Endometrial microvascular endothelial cells (primary cell): ENCODE results near the gene ZNF385C. TPM values are rescaled to one million over a fixed set of nuclear protein-coding genes. Genes with fewer than 3 reads are reported as not detected.
"Not testable (repeated sequence)": the region's sequence is repeated elsewhere in the genome, so short reads cannot be mapped to it uniquely, and the experiment has no call there.

Experiments used
- in situ Hi-C: cut with HindIII; loops from 2 replicates; pipeline ENCODE4 v1.10.0; 2017; ENCODE audit warnings: low sequenced_read_pairs, low pct_unique_long_range_greater_than_20kb; ENCODE audit errors: inconsistent ontology term
- total RNA-seq: library from RNA; depleted of rRNA; stranded (reverse); fragments of >200 nt; gene quantifications from one replicate; pipeline ENCODE4 v1.2.3, GENCODE V29; 2015; ENCODE audit errors: inconsistent ontology term

The ZNF385C gene
- total RNA-seq, 1 donor from 2014 or later, result 0.19 TPM

DNA sequence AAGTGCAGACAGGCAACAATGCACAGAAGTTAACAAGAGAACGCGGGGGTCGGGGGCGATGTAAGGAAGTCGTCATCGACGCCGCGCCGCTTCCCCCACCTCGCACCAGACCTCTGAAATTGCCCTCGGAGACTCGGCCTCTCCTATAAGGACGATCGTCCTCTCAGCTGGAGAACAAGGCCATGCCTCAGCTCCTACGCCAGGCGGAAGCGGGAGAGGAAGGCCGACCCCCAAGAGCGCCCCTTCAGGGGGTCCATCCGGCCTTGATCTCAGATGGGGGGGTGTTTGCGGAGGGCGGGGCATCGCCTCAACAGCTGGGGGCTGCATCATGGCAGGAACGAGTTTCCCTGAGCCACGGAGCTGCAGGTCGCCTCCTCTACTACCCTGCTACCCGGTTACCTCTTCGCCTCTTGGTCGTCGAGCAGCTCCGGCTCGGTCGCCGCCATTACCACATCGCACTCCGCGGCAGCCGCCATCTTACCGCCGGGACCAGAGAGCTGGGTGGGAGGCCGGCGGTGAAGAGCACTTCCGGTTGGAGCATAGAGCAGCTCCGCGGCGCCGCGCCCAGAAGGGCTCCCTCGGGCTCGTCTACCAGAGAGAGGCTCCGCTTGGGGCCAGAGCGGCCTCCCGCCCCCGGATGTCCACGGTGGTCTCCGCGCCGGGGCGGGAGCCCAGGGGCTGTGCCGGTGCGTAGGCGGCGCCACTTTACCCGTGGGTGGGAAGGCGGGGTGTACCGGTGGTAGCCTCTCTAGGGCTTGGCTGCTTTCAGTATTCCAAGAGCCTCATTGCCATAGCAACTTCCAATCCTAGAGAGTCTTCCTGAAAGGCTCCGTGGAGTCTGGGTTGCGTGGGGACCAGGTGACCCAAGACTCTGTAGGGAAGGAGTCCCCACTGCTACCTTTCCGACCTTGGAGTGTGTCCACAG is 81.1 kb downstream of the ZNF385C start, which contains the start of gene DNAJC7:
Gene DNAJC7 (minus strand): TSS at position 499 of the 925 bp plus-strand sequence. CDS start 23 bp downstream, at position 476.
- in situ Hi-C loops, result no loop called here

DNA sequence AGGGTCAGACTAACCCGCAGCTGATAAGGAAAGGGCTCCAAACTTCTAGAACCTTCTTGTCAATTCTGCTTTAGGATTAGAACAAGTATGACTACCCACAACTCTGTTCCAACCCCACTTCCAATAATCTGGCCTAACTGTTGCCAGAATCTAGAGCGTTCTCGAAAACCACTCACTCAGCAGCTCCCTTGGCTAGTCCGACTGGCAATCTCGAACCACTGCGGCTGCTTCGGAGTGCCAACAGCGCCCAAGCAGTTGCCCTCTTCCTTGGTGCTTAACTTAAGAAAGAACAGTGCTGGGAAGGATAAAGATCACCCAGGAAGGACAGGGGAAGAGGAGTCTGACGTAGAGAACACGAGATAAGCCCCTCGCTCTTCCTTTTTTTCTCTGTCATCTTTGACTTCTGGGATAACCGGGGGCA is 81.9 kb downstream of the ZNF385C start:
- in situ Hi-C loops, result no loop called here

DNA sequence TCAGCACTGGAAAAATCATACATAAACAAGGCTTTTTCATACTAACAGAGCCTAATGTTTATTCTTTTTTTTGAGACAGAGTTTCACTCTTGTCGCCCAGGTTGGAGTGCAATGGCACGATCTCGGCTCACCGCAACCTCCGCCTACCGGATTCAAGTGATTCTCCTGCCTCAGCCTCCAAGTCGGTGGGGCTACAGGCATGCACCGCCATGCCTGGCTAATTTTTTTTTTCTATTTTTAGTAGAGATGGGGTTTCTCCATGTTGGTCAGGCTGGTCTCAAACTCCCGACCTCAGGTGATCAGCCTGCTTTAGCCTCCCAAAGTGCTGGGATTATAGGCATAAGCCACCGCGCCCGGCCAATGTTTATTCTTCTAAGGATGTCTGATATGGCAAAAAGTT is 84.5 kb downstream of the ZNF385C start:
- in situ Hi-C loops, result not testable (repeated sequence)

DNA sequence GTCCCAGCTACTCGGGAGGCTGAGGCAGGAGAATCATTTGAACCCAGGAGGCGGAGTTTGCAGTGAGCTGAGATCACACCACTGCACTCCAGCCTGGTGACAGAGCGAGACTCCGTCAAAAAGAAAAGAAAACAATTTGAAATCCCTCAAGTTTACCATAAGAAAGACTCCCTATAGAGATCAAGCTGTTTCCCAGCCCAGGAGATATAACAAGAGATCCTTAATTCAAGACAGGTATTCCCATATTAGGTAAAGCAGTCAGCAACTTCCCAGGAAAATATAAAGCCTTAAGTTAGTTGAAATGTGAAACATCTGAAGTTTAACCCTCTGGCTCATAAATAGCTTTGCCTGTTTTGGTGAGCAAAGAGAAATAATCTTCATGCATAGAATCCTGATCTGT is 85.9 kb downstream of the ZNF385C start:
- in situ Hi-C loops, result not testable (repeated sequence)

DNA sequence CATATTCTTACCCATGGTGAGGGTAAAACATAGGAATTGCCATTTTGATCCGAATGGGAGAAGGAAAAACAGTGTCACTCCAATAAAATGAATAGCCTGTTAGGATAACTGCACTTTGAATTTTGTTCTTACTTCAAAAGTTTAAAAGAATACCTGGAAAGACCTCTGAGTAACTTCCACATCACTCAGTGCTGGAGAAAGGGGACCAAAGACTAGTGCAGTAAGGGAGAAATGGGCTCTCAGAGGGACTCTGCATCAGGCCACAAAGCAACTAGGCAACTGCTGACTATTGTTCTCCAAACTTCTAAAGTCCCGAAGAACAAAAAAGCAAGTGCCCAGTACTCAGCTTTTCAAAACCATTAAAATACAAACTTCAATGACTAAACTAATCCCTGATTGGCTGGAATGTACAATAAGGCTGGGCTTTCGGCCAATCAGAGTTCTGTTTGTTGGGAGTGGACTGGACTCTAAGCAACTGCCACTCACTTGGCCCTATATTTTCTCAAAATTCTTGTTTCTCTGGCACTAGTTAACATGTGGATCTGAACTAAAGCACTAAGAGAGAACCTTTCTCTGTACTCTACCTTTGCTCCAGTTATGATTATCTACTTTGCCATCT is 87.3 kb downstream of the ZNF385C start:
- in situ Hi-C loops, result no loop called here

DNA sequence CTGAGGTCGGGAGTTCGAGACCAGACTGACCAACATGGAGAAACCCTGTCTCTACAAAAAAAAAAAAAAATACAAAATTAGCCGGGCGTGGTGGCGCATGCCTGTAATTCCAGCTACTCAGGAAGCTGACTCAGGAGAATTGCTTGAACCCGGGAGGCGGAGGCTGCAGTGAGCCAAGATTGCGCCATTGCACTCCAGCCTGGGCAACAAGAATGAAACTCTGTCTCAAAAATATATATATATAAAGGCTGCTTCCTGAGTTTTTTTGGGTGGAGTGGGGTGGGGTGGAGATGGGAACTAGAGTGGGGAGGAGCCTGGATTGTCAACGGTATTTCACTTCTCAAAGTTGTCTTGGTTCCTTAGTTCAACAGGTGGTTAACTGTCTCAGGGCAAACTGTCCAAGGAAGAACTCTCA is 88.0 kb downstream of the ZNF385C start:
- in situ Hi-C loops, result not testable (repeated sequence)

DNA sequence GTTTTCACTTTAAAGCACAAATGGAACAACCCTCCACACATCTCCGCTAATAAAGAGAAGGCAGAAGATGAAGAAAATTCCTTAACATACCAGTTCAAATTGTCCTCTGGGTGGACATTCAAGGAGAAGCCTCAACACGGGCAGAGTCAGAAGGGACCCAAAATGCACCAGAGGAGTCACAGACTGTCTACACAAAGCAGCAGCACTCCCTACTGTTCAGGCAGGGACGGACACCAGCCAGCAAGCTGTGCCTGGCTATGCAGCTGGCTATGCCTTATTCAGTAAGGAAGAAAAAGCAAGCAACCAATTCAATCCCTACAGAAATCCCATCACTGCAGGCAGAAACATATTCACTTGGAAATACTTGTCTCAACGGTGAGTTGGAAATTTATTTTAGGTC is 89.1 kb downstream of the ZNF385C start:
- in situ Hi-C loops, result no loop called here

DNA sequence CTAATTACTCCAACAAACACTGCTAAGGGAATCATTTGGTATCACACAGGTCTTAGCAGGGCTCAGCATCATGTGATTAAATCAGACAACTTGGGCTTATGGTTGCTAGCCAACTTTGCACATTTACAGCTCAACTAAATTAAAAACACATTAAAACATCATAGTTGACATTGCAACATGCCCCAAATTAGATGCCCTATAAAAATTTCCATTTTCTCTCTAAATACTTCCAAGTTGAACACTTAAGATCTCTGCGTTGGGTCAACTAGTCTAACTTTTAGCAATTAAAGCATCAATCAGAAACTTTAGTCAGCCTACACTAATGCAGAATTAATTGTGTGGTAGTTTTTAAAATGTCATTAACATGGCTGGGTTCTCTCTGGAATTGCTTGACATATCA is 93.1 kb downstream of the ZNF385C start:
- in situ Hi-C loops, result no loop called here

DNA sequence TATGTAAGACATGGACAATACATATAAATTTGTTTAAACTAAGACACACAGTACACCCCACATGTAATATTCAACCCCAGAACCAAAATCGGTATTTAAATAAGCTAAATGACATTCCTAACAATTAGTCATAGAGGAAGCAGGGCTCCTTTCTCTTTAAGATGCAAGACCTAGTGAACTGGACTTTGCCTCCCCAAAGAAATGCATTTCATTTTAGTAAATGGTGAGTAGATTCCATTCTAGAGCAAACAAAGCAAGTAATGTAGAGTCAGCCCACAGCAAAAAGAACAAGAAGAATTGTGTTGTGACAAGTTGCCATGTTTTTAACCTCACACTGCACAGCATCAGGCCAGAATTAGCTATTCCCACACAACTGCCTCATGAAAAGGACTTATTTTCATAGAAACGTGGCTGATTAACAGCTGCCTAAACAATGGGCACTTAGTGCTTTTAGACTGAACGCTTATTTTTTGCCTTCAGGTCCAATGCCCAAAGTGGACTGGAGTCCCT is 95.4 kb downstream of the ZNF385C start:
- in situ Hi-C loops, result no loop called here

DNA sequence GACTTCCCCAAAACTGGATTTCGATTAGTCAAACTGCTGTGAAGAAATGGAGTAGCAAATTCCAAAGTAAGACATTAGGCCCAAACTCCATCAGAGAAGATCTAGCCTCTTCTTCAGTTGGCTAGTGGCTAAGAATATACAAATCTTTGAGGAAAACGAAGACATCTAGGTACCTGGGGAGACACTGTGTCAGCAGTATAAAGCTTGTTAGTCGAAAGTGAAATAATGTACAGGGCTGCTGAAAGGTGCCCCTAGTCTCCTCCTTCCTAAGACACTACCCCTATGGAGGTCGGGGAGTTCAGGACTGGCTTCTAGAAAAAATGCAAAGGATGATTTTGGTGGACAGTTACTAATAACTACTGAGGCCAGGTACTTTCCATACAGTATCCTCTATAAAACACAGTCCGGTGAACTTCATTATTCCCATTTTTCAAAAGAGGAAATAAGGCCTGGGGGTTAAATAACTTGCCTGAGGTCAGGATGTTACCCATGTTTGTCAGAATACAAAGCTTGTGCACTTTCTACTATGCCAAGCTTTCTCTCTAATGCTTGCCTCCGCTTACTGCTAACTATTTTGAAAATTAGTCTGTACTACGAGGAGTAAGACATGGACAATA is 96.0 kb downstream of the ZNF385C start:
- in situ Hi-C loops, result no loop called here

DNA sequence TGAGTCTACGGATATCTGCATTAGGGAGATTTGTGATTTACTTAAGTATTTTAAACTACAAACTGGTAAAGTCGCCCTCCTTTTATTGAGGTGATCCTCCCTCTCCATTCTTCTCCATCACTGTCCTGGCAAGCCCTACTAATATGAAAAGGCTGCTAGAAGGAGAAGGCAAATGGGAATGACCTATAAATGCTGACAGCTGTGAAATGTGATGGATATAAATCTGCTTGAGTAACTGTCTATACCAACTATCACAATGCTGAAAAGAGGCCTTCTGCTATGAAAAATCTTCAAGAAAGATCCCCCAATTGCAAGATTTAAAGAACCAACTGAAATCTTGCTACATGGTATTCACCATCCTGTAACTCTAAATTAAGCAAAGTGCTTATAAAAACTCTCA is 96.5 kb downstream of the ZNF385C start:
- in situ Hi-C loops, result no loop called here

DNA sequence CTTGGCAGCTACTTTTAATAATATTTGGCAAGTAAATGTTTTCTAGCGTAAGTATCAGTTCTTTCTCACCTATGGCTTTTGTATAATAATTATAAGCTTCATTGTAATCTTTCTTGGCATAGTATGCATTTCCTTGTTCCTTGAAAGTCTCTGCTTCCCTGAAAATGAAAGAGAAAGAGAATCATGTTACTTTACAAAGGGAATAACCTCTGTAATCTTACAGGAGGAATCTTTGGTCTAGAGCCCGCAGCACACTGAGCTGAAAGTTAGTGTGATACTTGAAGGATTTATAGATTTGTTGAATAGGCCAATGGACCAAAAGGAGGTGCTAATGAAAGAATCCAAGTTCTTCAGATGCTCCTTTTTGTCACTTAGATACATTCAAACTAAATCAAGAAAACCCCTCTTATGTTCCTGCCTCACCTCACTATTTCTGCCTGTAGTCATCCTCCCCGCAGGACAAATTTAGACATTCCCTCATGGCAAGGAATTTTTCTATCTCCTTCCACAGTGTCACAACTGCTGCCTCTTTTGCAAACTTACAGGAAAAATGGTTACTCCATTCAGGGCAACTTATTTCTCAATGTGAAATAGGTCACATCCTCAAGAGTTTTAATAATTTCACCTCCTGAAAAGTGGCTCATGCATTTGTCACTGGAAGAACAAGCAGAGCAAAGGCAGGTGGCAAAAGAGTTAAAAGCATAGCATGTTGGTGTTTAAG is 97.7 kb downstream of the ZNF385C start:
- in situ Hi-C loops, result no loop called here

DNA sequence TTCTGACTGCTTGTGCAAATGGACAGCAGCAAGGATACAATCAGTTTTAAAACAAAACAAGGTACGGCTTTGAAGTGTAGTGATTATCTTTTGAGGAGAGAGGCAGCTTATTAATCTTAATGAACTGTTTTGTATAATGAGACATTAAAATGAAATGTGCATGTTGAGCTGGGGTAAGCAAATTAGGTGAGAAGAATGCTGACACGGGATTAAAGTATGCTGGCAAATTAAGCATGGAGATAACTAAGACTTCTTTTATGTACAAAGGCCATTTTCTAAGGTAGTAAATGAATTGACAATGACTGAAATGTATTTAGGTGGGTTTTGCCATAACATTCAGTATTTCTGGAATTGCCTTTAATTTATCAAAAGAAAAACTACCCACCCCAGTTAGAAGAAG is 99.8 kb downstream of the ZNF385C start:
- in situ Hi-C loops, result no loop called here

DNA sequence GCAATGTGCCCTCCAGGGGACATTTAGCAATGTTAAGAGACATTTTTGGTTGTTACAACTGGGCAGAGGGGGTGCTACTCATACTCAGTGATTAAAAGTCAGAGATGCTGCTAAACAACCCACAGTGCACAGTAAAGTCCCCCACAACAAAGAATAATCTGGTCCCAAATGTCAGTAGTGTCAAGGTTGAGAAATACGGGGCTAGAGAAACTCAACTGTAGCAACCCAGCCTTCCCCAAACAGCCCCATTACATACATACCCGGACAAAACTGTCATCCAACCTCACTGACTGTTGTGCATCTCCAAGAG is 101.5 kb downstream of the ZNF385C start:
- in situ Hi-C loops, result no loop called here

DNA sequence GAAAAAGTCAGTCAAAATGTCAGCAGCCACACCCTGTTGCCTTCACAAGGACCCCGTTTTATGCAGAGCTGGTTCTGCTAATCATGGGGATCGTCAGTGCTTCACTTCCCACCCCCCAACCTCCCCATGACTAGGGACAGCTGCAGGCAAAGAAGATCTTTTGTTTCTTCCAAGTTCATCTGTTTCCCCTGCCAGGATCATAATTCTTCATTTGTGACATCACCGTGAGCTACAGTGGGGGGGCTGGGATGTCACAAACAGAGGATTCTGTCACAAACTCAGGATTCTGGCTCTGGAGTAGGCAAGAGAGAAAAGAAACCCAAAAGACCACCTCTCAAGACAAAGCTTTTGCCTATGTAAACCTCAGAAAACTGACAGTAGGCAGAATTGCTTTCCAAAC is 105.7 kb downstream of the ZNF385C start:
- in situ Hi-C loops, result no loop called here

DNA sequence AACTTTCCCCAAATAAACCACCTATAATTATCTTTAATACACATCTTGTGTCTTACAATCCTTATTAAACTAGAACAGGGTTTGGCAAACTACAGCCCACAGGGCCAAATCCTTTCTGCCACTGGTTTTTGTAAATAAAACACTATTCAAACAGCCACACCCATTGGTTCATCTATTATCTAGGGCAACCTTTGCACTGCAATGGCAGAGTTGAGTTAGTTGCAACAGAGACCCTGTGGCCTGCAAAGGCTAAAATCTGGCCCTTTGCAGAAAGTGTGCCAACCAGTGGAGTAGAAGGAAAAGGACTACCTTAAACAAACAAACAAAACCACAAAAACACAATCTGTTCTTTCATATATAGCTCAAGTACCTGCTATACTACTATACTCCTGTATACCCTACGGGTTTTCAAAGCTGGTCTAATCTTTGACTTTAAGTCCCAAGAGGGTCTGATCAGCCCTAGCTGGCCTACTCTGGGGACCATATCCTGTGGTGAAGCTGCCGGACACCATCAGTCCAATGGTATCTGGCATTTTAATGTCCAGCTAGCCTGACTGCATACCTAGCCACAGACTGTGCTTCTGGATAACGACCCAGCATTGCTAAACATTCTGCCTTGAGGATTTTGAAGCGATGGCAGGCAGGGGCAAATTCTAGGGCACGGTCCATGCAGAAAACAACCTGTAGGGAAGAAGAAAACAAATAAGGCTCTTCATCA is 108.4 kb downstream of the ZNF385C start:
- in situ Hi-C loops, result no loop called here

DNA sequence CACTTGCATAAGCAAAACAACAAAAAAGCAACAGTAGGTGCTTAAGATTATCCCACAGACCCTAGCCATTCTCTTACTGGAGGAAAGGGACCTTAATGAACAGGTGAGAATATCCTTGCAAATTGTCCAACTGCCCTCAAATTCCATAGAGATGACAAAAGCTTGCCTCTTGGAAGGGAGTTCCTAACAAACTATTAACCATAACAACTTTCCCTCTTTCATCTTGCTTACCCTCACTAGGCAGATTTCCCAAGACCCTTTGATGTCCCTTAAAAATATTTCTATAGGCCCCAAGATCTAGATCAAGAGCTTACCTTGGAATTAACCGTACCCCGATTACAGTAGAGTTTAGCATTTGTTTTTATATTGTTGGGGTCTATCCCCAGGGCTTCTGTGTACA is 109.9 kb downstream of the ZNF385C start:
- in situ Hi-C loops, result no loop called here

DNA sequence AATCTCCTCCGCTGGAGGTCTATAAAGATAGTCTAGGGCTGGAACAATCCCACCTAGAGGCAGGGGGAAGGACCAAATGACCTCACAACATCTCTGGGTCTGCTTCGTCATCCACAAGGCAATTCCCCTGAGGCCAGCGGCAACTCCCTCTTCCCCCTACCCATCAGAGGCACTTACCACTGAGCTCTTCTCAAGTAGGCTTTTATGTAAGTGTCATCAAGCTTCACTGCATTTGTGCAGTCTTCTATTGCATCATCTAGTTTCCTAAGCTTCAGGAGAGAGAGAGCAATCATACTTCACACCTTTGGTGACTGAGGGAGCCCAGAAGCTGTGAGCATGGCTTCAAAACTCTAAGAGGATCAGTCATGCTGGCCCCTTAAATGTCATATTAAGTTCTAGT is 110.6 kb downstream of the ZNF385C start:
- in situ Hi-C loops, result no loop called here

DNA sequence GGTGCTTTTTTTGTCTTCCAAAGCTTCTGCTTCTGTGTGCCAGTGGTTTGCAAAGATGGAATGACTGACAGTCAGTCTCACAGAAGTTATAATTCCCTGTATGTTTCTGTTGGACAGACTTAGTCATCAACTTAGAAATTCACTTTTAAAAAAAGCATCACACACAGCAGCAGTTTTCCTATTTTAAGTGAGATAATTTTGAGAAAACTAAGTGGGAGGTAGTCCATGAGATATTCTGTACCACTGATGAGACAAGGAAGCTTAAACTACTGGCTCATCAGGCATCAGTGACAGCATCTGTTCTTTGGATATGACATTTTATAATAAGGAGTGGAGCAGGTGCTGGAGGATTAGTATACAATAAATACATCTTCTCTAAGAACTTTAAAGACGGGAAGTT is 111.6 kb downstream of the ZNF385C start:
- in situ Hi-C loops, result no loop called here
